Measurements from ENCODE around the gene ASIC2.

The ASIC2 gene

GRCh38 chr17:33292981-33293867 lies at the start of gene ASIC2:
ASIC2 (minus strand) TSS chr17:33293295.
- DNase-seq (ENCODE audit: low spot score in 2 of 2) = no peak

GRCh38 chr17:33342025-33342424 lies 48.9 kb upstream of the ASIC2 start:
- no peaks in the 10 kb centered on the region for H3K9me3 Mint-ChIP-seq
- no peak overlapping the region for H3K27ac Mint-ChIP-seq (ENCODE audit: low read depth)
- H3K27me3 Mint-ChIP-seq = peaks cover 43% of the 10 kb centered on the region

More at GRCh38 chr17:33292981-33293867, at the start of gene ASIC2:
- ATAC-seq (replicated peaks; ENCODE audit: extremely low read depth, poor library complexity, severe bottlenecking) = no peak
- H3K27ac Mint-ChIP-seq (ENCODE audit: low read depth) = no peak within 1 kb of the TSS
- no peaks in the 10 kb centered on the region for H3K9me3 Mint-ChIP-seq
- no peaks in the 10 kb centered on the region for H3K4me1 Mint-ChIP-seq
- peaks cover 44% of the 10 kb centered on the region for H3K27me3 Mint-ChIP-seq
- no peak within 1 kb of the TSS for H3K4me3 Mint-ChIP-seq
- no peaks in the 10 kb centered on the region for H3K36me3 Mint-ChIP-seq (ENCODE audit: insufficient read depth)

GRCh38 chr17:33338242-33338641 lies 45.1 kb upstream of the ASIC2 start:
- no peak overlapping the region for H3K4me3 Mint-ChIP-seq
- H3K4me1 Mint-ChIP-seq = no peaks in the 10 kb centered on the region
- ATAC-seq (replicated peaks; ENCODE audit: extremely low read depth, poor library complexity, severe bottlenecking) = no peak
- DNase-seq (ENCODE audit: low spot score in 2 of 2) = no peak
- no peaks in the 10 kb centered on the region for H3K9me3 Mint-ChIP-seq
- peaks cover 45% of the 10 kb centered on the region for H3K27me3 Mint-ChIP-seq
- no peak overlapping the region for H3K27ac Mint-ChIP-seq (ENCODE audit: low read depth)
- no peaks in the 10 kb centered on the region for H3K36me3 Mint-ChIP-seq (ENCODE audit: insufficient read depth)

More at GRCh38 chr17:33342025-33342424, 48.9 kb upstream of the ASIC2 start:
- DNase-seq (ENCODE audit: low spot score in 2 of 2) (no peak), ATAC-seq (replicated peaks; ENCODE audit: extremely low read depth, poor library complexity, severe bottlenecking) (no peak)
- H3K4me3 Mint-ChIP-seq = no peak overlapping the region
- no peaks in the 10 kb centered on the region for H3K4me1 Mint-ChIP-seq
- no peaks in the 10 kb centered on the region for H3K36me3 Mint-ChIP-seq (ENCODE audit: insufficient read depth)

GRCh38 chr17:33335491-33336173 lies 42.5 kb upstream of the ASIC2 start:
- Mint-ChIP-seq H3K9me3 (no peaks in the 10 kb centered on the region), H3K4me3 (no peak overlapping the region), H3K36me3 (ENCODE audit: insufficient read depth) (no peaks in the 10 kb centered on the region), H3K27ac (ENCODE audit: low read depth) (no peak overlapping the region), H3K4me1 (no peaks in the 10 kb centered on the region), H3K27me3 (peaks cover 34% of the 10 kb centered on the region)
- no peak for ATAC-seq (replicated peaks; ENCODE audit: extremely low read depth, poor library complexity, severe bottlenecking)
- DNase-seq (ENCODE audit: low spot score in 2 of 2) = no peak

GRCh38 chr17:33334703-33335102 lies 41.6 kb upstream of the ASIC2 start:
- Mint-ChIP-seq H3K27ac (ENCODE audit: low read depth) (no peak overlapping the region), H3K27me3 (peaks cover 32% of the 10 kb centered on the region), H3K4me3 (no peak overlapping the region), H3K4me1 (no peaks in the 10 kb centered on the region), H3K36me3 (ENCODE audit: insufficient read depth) (no peaks in the 10 kb centered on the region), H3K9me3 (no peaks in the 10 kb centered on the region)
- DNase-seq (ENCODE audit: low spot score in 2 of 2) (no peak), ATAC-seq (replicated peaks; ENCODE audit: extremely low read depth, poor library complexity, severe bottlenecking) (no peak)

GRCh38 chr17:33330877-33331276 lies 37.8 kb upstream of the ASIC2 start:
- H3K9me3 Mint-ChIP-seq = no peaks in the 10 kb centered on the region
- H3K4me1 Mint-ChIP-seq = no peaks in the 10 kb centered on the region
- no peak overlapping the region for H3K27ac Mint-ChIP-seq (ENCODE audit: low read depth)
- peaks cover 23% of the 10 kb centered on the region for H3K27me3 Mint-ChIP-seq
- no peak for ATAC-seq (replicated peaks; ENCODE audit: extremely low read depth, poor library complexity, severe bottlenecking)
- DNase-seq (ENCODE audit: low spot score in 2 of 2) = no peak
- no peak overlapping the region for H3K4me3 Mint-ChIP-seq
- H3K36me3 Mint-ChIP-seq (ENCODE audit: insufficient read depth) = no peaks in the 10 kb centered on the region

- no peak overlapping the region for H3K27ac Mint-ChIP-seq (ENCODE audit: low read depth)
- no peak for ATAC-seq (replicated peaks; ENCODE audit: extremely low read depth, poor library complexity, severe bottlenecking)
- H3K4me1 Mint-ChIP-seq = no peaks in the 10 kb centered on the region
- H3K9me3 Mint-ChIP-seq = peaks cover 5% of the 10 kb centered on the region
- H3K27me3 Mint-ChIP-seq = peaks cover 22% of the 10 kb centered on the region
- no peaks in the 10 kb centered on the region for H3K36me3 Mint-ChIP-seq (ENCODE audit: insufficient read depth)
- no peak overlapping the region for H3K4me3 Mint-ChIP-seq
- no peak for DNase-seq (ENCODE audit: low spot score in 2 of 2)
These were observed 35.0 kb upstream of the ASIC2 start for GRCh38 chr17:33328129-33328528.

GRCh38 chr17:33324736-33325135 lies 31.6 kb upstream of the ASIC2 start:
- no peak for DNase-seq (ENCODE audit: low spot score in 2 of 2)
- Mint-ChIP-seq H3K36me3 (ENCODE audit: insufficient read depth) (no peaks in the 10 kb centered on the region), H3K4me3 (no peak overlapping the region), H3K4me1 (no peaks in the 10 kb centered on the region), H3K27me3 (peaks cover 22% of the 10 kb centered on the region), H3K27ac (ENCODE audit: low read depth) (no peak overlapping the region), H3K9me3 (peaks cover 5% of the 10 kb centered on the region)
- no peak for ATAC-seq (replicated peaks; ENCODE audit: extremely low read depth, poor library complexity, severe bottlenecking)

GRCh38 chr17:33322063-33322462 lies 29.0 kb upstream of the ASIC2 start:
- DNase-seq (ENCODE audit: low spot score in 2 of 2) (no peak), ATAC-seq (replicated peaks; ENCODE audit: extremely low read depth, poor library complexity, severe bottlenecking) (no peak)
- H3K4me1 Mint-ChIP-seq = no peaks in the 10 kb centered on the region
- H3K27me3 Mint-ChIP-seq = peaks cover 36% of the 10 kb centered on the region
- no peak overlapping the region for H3K27ac Mint-ChIP-seq (ENCODE audit: low read depth)
- H3K36me3 Mint-ChIP-seq (ENCODE audit: insufficient read depth) = no peaks in the 10 kb centered on the region
- peaks cover 5% of the 10 kb centered on the region for H3K9me3 Mint-ChIP-seq
- H3K4me3 Mint-ChIP-seq = no peak overlapping the region

- no peak overlapping the region for H3K4me3 Mint-ChIP-seq
- DNase-seq (ENCODE audit: low spot score in 2 of 2) = no peak
- no peaks in the 10 kb centered on the region for H3K36me3 Mint-ChIP-seq (ENCODE audit: insufficient read depth)
- H3K27me3 Mint-ChIP-seq = peaks cover 19% of the 10 kb centered on the region
- no peaks in the 10 kb centered on the region for H3K9me3 Mint-ChIP-seq
- H3K4me1 Mint-ChIP-seq = no peaks in the 10 kb centered on the region
- no peak overlapping the region for H3K27ac Mint-ChIP-seq (ENCODE audit: low read depth)
- no peak for ATAC-seq (replicated peaks; ENCODE audit: extremely low read depth, poor library complexity, severe bottlenecking)
These were observed 25.1 kb upstream of the ASIC2 start for GRCh38 chr17:33318241-33318640.

- no peak overlapping the region for H3K4me3 Mint-ChIP-seq
- ATAC-seq (replicated peaks; ENCODE audit: extremely low read depth, poor library complexity, severe bottlenecking) (no peak), DNase-seq (ENCODE audit: low spot score in 2 of 2) (no peak)
- no peaks in the 10 kb centered on the region for H3K36me3 Mint-ChIP-seq (ENCODE audit: insufficient read depth)
- no peaks in the 10 kb centered on the region for H3K9me3 Mint-ChIP-seq
- no peaks in the 10 kb centered on the region for H3K4me1 Mint-ChIP-seq
- H3K27me3 Mint-ChIP-seq = peaks cover 28% of the 10 kb centered on the region
- H3K27ac Mint-ChIP-seq (ENCODE audit: low read depth) = no peak overlapping the region
These were observed 23.7 kb upstream of the ASIC2 start for GRCh38 chr17:33316746-33317145.

- no peak overlapping the region for H3K27ac Mint-ChIP-seq (ENCODE audit: low read depth)
- no peaks in the 10 kb centered on the region for H3K4me1 Mint-ChIP-seq
These were observed 17.2 kb upstream of the ASIC2 start for GRCh38 chr17:33310296-33310695.

GRCh38 chr17:33303254-33303653 lies 10.2 kb upstream of the ASIC2 start:
- Mint-ChIP-seq H3K4me3 (no peak overlapping the region), H3K36me3 (ENCODE audit: insufficient read depth) (no peaks in the 10 kb centered on the region), H3K27me3 (peaks cover 49% of the 10 kb centered on the region), H3K4me1 (peaks cover 18% of the 10 kb centered on the region), H3K9me3 (peaks cover 8% of the 10 kb centered on the region), H3K27ac (ENCODE audit: low read depth) (no peak overlapping the region)
- DNase-seq (ENCODE audit: low spot score in 2 of 2) (no peak), ATAC-seq (replicated peaks; ENCODE audit: extremely low read depth, poor library complexity, severe bottlenecking) (no peak)

More at GRCh38 chr17:33310296-33310695, 17.2 kb upstream of the ASIC2 start:
- Mint-ChIP-seq H3K4me3 (no peak overlapping the region), H3K36me3 (ENCODE audit: insufficient read depth) (no peaks in the 10 kb centered on the region), H3K27me3 (peaks cover 46% of the 10 kb centered on the region), H3K9me3 (peaks cover 5% of the 10 kb centered on the region)
- DNase-seq (ENCODE audit: low spot score in 2 of 2) (no peak), ATAC-seq (replicated peaks; ENCODE audit: extremely low read depth, poor library complexity, severe bottlenecking) (no peak)
